ENCODE data around the gene SCN4B.

Gene SCN4B

GRCh38 chr11:118164885-118165284, 12.3 kb upstream of the SCN4B start:
- no peak for DNase-seq
- no peak overlapping the region for H4K8ac ChIP-seq (ENCODE audit: low read depth, low read length)
- no peak overlapping the region for H3K4ac ChIP-seq (ENCODE audit: low read depth, low read length)
- H3K14ac ChIP-seq (ENCODE audit: low read length): no peak overlapping the region
- no peak overlapping the region for H4K91ac ChIP-seq (ENCODE audit: low read depth, low read length)
- no peaks in the 10 kb centered on the region for H3K36me3 ChIP-seq (ENCODE audit: control insufficient read depth in 1 of 2, insufficient read depth in 2 of 2, low read length in 2 of 2)
- H3K4me3 ChIP-seq (ENCODE audit: low read depth, low read length): no peak overlapping the region
- no peak overlapping the region for H3K23ac ChIP-seq (ENCODE audit: low read length)
- no peak overlapping the region for H3K18ac ChIP-seq (ENCODE audit: low read length)
- H4K12ac ChIP-seq (ENCODE audit: low read depth, low read length): no peak overlapping the region
- no peak overlapping the region for H2BK5ac ChIP-seq (ENCODE audit: low read depth, low read length, poor library complexity)
- H3K4me2 ChIP-seq (ENCODE audit: low read length): no peak overlapping the region
- H2BK12ac ChIP-seq (ENCODE audit: low read length): no peak overlapping the region
- no CpG with 5 or more reads among the region's 2 CpGs for WGBS (ENCODE audit: extremely low coverage, insufficient coverage, insufficient read length)
- H3K4me1 ChIP-seq (ENCODE audit: control insufficient read depth in 1 of 2, insufficient read depth in 2 of 2, low read length in 2 of 2): no peaks in the 10 kb centered on the region
- H3K9ac ChIP-seq (ENCODE audit: low read length): no peak overlapping the region
- no peaks in the 10 kb centered on the region for H3K79me2 ChIP-seq (ENCODE audit: control insufficient read depth, insufficient read depth, low read length, poor library complexity)
- no peak overlapping the region for H3K27ac ChIP-seq (ENCODE audit: low read depth, low read length)
- H2AK5ac ChIP-seq (ENCODE audit: low read length): no peak overlapping the region
- H3K79me1 ChIP-seq (ENCODE audit: low read length): no peaks in the 10 kb centered on the region
- no peak overlapping the region for H2BK120ac ChIP-seq (ENCODE audit: insufficient read depth, low read length, poor library complexity)
- H3K9me3 ChIP-seq (ENCODE audit: insufficient read depth, low read depth, low read length): peaks cover 4% of the 10 kb centered on the region
- no peaks in the 10 kb centered on the region for H3K27me3 ChIP-seq (ENCODE audit: insufficient read depth, low read length)
- H2AFZ ChIP-seq (ENCODE audit: insufficient read depth, low read length, poor library complexity): no peak overlapping the region

GRCh38 chr11:118163494-118163893, 10.9 kb upstream of the SCN4B start:
- Histone ChIP-seq H3K9me3 (ENCODE audit: insufficient read depth, low read depth, low read length) (peaks cover 4% of the 10 kb centered on the region), H2AK5ac (ENCODE audit: low read length) (no peak overlapping the region), H4K91ac (ENCODE audit: low read depth, low read length) (no peak overlapping the region), H3K36me3 (ENCODE audit: control insufficient read depth in 1 of 2, insufficient read depth in 2 of 2, low read length in 2 of 2) (no peaks in the 10 kb centered on the region), H3K4me3 (ENCODE audit: low read depth, low read length) (no peak overlapping the region), H2BK120ac (ENCODE audit: insufficient read depth, low read length, poor library complexity) (no peak overlapping the region), H3K4me1 (ENCODE audit: control insufficient read depth in 1 of 2, insufficient read depth in 2 of 2, low read length in 2 of 2) (no peaks in the 10 kb centered on the region), H4K12ac (ENCODE audit: low read depth, low read length) (no peak overlapping the region), H3K79me1 (ENCODE audit: low read length) (no peaks in the 10 kb centered on the region), H3K9ac (ENCODE audit: low read length) (no peak overlapping the region), H3K27ac (ENCODE audit: low read depth, low read length) (no peak overlapping the region), H3K4me2 (ENCODE audit: low read length) (no peak overlapping the region), H3K23ac (ENCODE audit: low read length) (no peak overlapping the region), H2AFZ (ENCODE audit: insufficient read depth, low read length, poor library complexity) (no peak overlapping the region), H2BK5ac (ENCODE audit: low read depth, low read length, poor library complexity) (no peak overlapping the region), H3K14ac (ENCODE audit: low read length) (no peak overlapping the region), H4K8ac (ENCODE audit: low read depth, low read length) (no peak overlapping the region), H3K79me2 (ENCODE audit: control insufficient read depth, insufficient read depth, low read length, poor library complexity) (no peaks in the 10 kb centered on the region), H3K18ac (ENCODE audit: low read length) (no peak overlapping the region), H3K27me3 (ENCODE audit: insufficient read depth, low read length) (no peaks in the 10 kb centered on the region), H3K4ac (ENCODE audit: low read depth, low read length) (no peak overlapping the region), H2BK12ac (ENCODE audit: low read length) (no peak overlapping the region)
- no CpG with 5 or more reads among the region's 5 CpGs for WGBS (ENCODE audit: extremely low coverage, insufficient coverage, insufficient read length)
- no peak for DNase-seq

- Histone ChIP-seq H3K18ac (ENCODE audit: low read length) (no peak overlapping the region), H3K79me2 (ENCODE audit: control insufficient read depth, insufficient read depth, low read length, poor library complexity) (no peaks in the 10 kb centered on the region), H3K9me3 (ENCODE audit: insufficient read depth, low read depth, low read length) (peaks cover 1% of the 10 kb centered on the region), H3K23ac (ENCODE audit: low read length) (no peak overlapping the region), H2AK5ac (ENCODE audit: low read length) (no peak overlapping the region), H3K27ac (ENCODE audit: low read depth, low read length) (no peak overlapping the region), H3K79me1 (ENCODE audit: low read length) (no peaks in the 10 kb centered on the region), H4K12ac (ENCODE audit: low read depth, low read length) (no peak overlapping the region), H3K36me3 (ENCODE audit: control insufficient read depth in 1 of 2, insufficient read depth in 2 of 2, low read length in 2 of 2) (no peaks in the 10 kb centered on the region), H2BK120ac (ENCODE audit: insufficient read depth, low read length, poor library complexity) (no peak overlapping the region), H2AFZ (ENCODE audit: insufficient read depth, low read length, poor library complexity) (no peak overlapping the region), H3K4me2 (ENCODE audit: low read length) (no peak overlapping the region), H3K9ac (ENCODE audit: low read length) (no peak overlapping the region), H2BK12ac (ENCODE audit: low read length) (no peak overlapping the region), H3K27me3 (ENCODE audit: insufficient read depth, low read length) (peaks cover 3% of the 10 kb centered on the region), H3K14ac (ENCODE audit: low read length) (no peak overlapping the region), H4K8ac (ENCODE audit: low read depth, low read length) (no peak overlapping the region), H3K4ac (ENCODE audit: low read depth, low read length) (no peak overlapping the region), H4K91ac (ENCODE audit: low read depth, low read length) (no peak overlapping the region), H2BK5ac (ENCODE audit: low read depth, low read length, poor library complexity) (no peak overlapping the region), H3K4me3 (ENCODE audit: low read depth, low read length) (no peak overlapping the region), H3K4me1 (ENCODE audit: control insufficient read depth in 1 of 2, insufficient read depth in 2 of 2, low read length in 2 of 2) (no peaks in the 10 kb centered on the region)
- WGBS (ENCODE audit: extremely low coverage, insufficient coverage, insufficient read length): no CpG with 5 or more reads among the region's 3 CpGs
- no peak for DNase-seq
Measured at GRCh38 chr11:118162846-118163245, 10.2 kb upstream of the SCN4B start.

- DNase-seq: no peak
- H2BK120ac ChIP-seq (ENCODE audit: insufficient read depth, low read length, poor library complexity): no peak overlapping the region
- no peak overlapping the region for H3K18ac ChIP-seq (ENCODE audit: low read length)
- H2BK12ac ChIP-seq (ENCODE audit: low read length): no peak overlapping the region
- no peak overlapping the region for H3K23ac ChIP-seq (ENCODE audit: low read length)
- H4K12ac ChIP-seq (ENCODE audit: low read depth, low read length): no peak overlapping the region
- no peak overlapping the region for H3K9ac ChIP-seq (ENCODE audit: low read length)
- H3K9me3 ChIP-seq (ENCODE audit: insufficient read depth, low read depth, low read length): peaks cover 3% of the 10 kb centered on the region
- H3K14ac ChIP-seq (ENCODE audit: low read length): no peak overlapping the region
- H3K79me1 ChIP-seq (ENCODE audit: low read length): no peaks in the 10 kb centered on the region
- H3K4me2 ChIP-seq (ENCODE audit: low read length): no peak overlapping the region
- no peaks in the 10 kb centered on the region for H3K36me3 ChIP-seq (ENCODE audit: control insufficient read depth in 1 of 2, insufficient read depth in 2 of 2, low read length in 2 of 2)
- H3K4ac ChIP-seq (ENCODE audit: low read depth, low read length): no peak overlapping the region
- H3K4me3 ChIP-seq (ENCODE audit: low read depth, low read length): no peak overlapping the region
- H3K4me1 ChIP-seq (ENCODE audit: control insufficient read depth in 1 of 2, insufficient read depth in 2 of 2, low read length in 2 of 2): no peaks in the 10 kb centered on the region
- H2BK5ac ChIP-seq (ENCODE audit: low read depth, low read length, poor library complexity): no peak overlapping the region
- H4K8ac ChIP-seq (ENCODE audit: low read depth, low read length): no peak overlapping the region
- H3K27ac ChIP-seq (ENCODE audit: low read depth, low read length): no peak overlapping the region
- H3K27me3 ChIP-seq (ENCODE audit: insufficient read depth, low read length): peaks cover 14% of the 10 kb centered on the region
- no peaks in the 10 kb centered on the region for H3K79me2 ChIP-seq (ENCODE audit: control insufficient read depth, insufficient read depth, low read length, poor library complexity)
- no peak overlapping the region for H2AFZ ChIP-seq (ENCODE audit: insufficient read depth, low read length, poor library complexity)
- no CpG with 5 or more reads among the region's 6 CpGs for WGBS (ENCODE audit: extremely low coverage, insufficient coverage, insufficient read length)
- H4K91ac ChIP-seq (ENCODE audit: low read depth, low read length): no peak overlapping the region
- no peak overlapping the region for H2AK5ac ChIP-seq (ENCODE audit: low read length)
Measured at GRCh38 chr11:118161786-118162185, 9.2 kb upstream of the SCN4B start.

Measured in trophoblast cell (in vitro differentiated cells and primary cell).